Activated T-helper 1 cell treated with anti-CD3 and anti-CD28 coated beads, Interleukin-12 subunit alpha, Interleukin-12 subunit beta, Interleukin-2, Interleukin-4 antibody, amounts not matched to agents 30 ng/mL and 10 ng/mL and 1 ng/mL, durations not matched to agents 14 hours and 24 hours and 36 hours (primary cell): ENCODE data around the gene KRTAP6-3. TPM values are rescaled to one million over a fixed set of nuclear protein-coding genes. Genes with fewer than 3 reads are reported as not detected.

Experiments used
- DNase-seq: peaks from one replicate; pipeline ENCODE4 v3.0.0; 2021; ENCODE audit warnings: low spot score
- H3K27ac Mint-ChIP-seq: one replicate; pipeline ENCODE4 v1.8.0; 2021; ENCODE audit warnings: mild to moderate bottlenecking, mixed read lengths
- H3K27me3 Mint-ChIP-seq: one replicate; pipeline ENCODE4 v1.8.0; 2022; ENCODE audit warnings: mild to moderate bottlenecking, moderate library complexity, mixed read lengths; ENCODE audit not compliant: insufficient read depth
- H3K36me3 Mint-ChIP-seq: one replicate; pipeline ENCODE4 v1.8.0; 2021; ENCODE audit warnings: low read depth, mixed read lengths
- H3K4me1 Mint-ChIP-seq: one replicate; pipeline ENCODE4 v1.8.0; 2021; ENCODE audit warnings: low read depth, mixed read lengths
- H3K4me3 Mint-ChIP-seq: one replicate; pipeline ENCODE4 v1.8.0; 2021; ENCODE audit warnings: mild to moderate bottlenecking, moderate library complexity, mixed read lengths
- H3K9me3 Mint-ChIP-seq: one replicate; pipeline ENCODE4 v1.8.0; 2021; ENCODE audit warnings: mixed read lengths
- intact Hi-C: fragments of 100-400 bp; cut with micrococcal nuclease; formaldehyde crosslinking; loops from one replicate; pipeline ENCODE4 v1.15.1; 2024
- total RNA-seq: library from RNA; stranded (reverse); gene quantifications from 2 replicates; pipeline ENCODE4 v1.2.3, GENCODE V29; 2022

The KRTAP6-3 gene
- total RNA-seq, 1 donor from 2014 or later = not detected

DNA sequence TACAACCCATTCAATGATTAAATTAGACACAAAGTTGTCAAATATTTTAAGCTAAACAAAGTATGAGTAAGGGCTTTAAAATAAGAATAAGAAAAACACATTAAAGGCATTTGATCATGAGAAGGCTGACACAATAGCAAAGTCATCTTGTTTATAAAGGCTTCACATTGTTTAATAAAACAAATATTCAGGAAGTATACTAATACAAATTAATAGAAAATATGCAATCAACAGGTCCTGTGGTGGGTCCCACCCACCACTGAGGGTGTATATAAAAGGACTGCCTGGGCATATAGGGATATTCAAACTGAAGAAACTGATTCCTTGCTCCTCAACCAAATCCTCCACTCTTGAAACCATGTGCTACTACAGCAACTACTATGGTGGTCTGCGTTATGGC, 42.7 kb downstream of the KRTAP6-3 start, which contains the start of gene KRTAP20-2:
TSS of gene KRTAP20-2 (plus strand) at position 301 of the 400 bp plus-strand sequence. CDS start at position 359, 58 bp downstream.
- Mint-ChIP-seq H3K9me3 (no peaks in the 10 kb centered on the region), H3K27me3 (no peaks in the 10 kb centered on the region), H3K4me3 (no peak within 1 kb of the TSS), H3K36me3 (no peaks in the 10 kb centered on the region), H3K4me1 (no peaks in the 10 kb centered on the region), H3K27ac (no peak within 1 kb of the TSS)
- intact Hi-C loops = no loop called here
- no peak for DNase-seq

GRCh38 chr21:30638686-30639085, 46.4 kb downstream of the KRTAP6-3 start:
- Mint-ChIP-seq H3K27ac (no peak overlapping the region), H3K9me3 (no peaks in the 10 kb centered on the region), H3K4me3 (no peak overlapping the region), H3K4me1 (no peaks in the 10 kb centered on the region), H3K36me3 (no peaks in the 10 kb centered on the region), H3K27me3 (no peaks in the 10 kb centered on the region)
- intact Hi-C loops = no loop called here
- DNase-seq = no peak

- H3K27me3 Mint-ChIP-seq = no peaks in the 10 kb centered on the region
- no peaks in the 10 kb centered on the region for H3K36me3 Mint-ChIP-seq
- H3K4me1 Mint-ChIP-seq = no peaks in the 10 kb centered on the region
- no peak within 1 kb of the TSS for H3K4me3 Mint-ChIP-seq
- H3K9me3 Mint-ChIP-seq = no peaks in the 10 kb centered on the region
- DNase-seq = no peak
- H3K27ac Mint-ChIP-seq = no peak within 1 kb of the TSS
- intact Hi-C loops = no loop called here
Observed at GRCh38 chr21:30642564-30642963, 50.3 kb downstream of the KRTAP6-3 start, which contains the start of gene KRTAP20-3. TSS of gene KRTAP20-3 (plus strand) at chr21:30642864.

Other genes starting within 250 kb of the KRTAP6-3 start
- gene KRTAP23-1, start 243.8 kb upstream of the KRTAP6-3 start, total RNA-seq = not detected in 2 replicates
- gene KRTAP13-2, start 220.2 kb upstream of the KRTAP6-3 start, total RNA-seq = not detected in 2 replicates
- gene KRTAP13-1, start 196.4 kb upstream of the KRTAP6-3 start, total RNA-seq = not detected in 2 replicates
- not detected in 2 replicates for gene KRTAP13-3, start 166.5 kb upstream of the KRTAP6-3 start, total RNA-seq
- gene KRTAP13-4, start 162.2 kb upstream of the KRTAP6-3 start, total RNA-seq = not detected in 2 replicates
- gene KRTAP15-1, start 152.2 kb upstream of the KRTAP6-3 start, total RNA-seq = not detected in 2 replicates
- gene KRTAP19-1, start 112.1 kb upstream of the KRTAP6-3 start, total RNA-seq = not detected in 2 replicates
- gene KRTAP19-2, start 105.0 kb upstream of the KRTAP6-3 start, total RNA-seq = not detected in 2 replicates
- gene KRTAP19-3, start 100.4 kb upstream of the KRTAP6-3 start, total RNA-seq = not detected in 2 replicates
- gene KRTAP19-4, start 95.3 kb upstream of the KRTAP6-3 start, total RNA-seq = not detected in 2 replicates
- gene KRTAP19-5, start 90.3 kb upstream of the KRTAP6-3 start, total RNA-seq = not detected in 2 replicates
- gene KRTAP19-6, start 50.6 kb upstream of the KRTAP6-3 start, total RNA-seq = not detected in 2 replicates
- not detected in 2 replicates for gene KRTAP19-7, start 31.1 kb upstream of the KRTAP6-3 start, total RNA-seq
- gene KRTAP22-2, start 2.0 kb upstream of the KRTAP6-3 start, total RNA-seq = not detected in 2 replicates
- gene KRTAP6-2, start 6.5 kb downstream of the KRTAP6-3 start, total RNA-seq = not detected in 2 replicates
- gene KRTAP22-1, start 8.6 kb downstream of the KRTAP6-3 start, total RNA-seq = not detected in 2 replicates
- not detected in 2 replicates for gene KRTAP6-1, start 21.5 kb downstream of the KRTAP6-3 start, total RNA-seq
- gene KRTAP20-1, start 24.0 kb downstream of the KRTAP6-3 start, total RNA-seq = not detected in 2 replicates
- not detected in 2 replicates for gene KRTAP20-4, start 28.2 kb downstream of the KRTAP6-3 start, total RNA-seq
- gene KRTAP20-2, start 42.8 kb downstream of the KRTAP6-3 start, total RNA-seq = not detected in 2 replicates
- not detected in 2 replicates for gene KRTAP20-3, start 50.4 kb downstream of the KRTAP6-3 start, total RNA-seq
- not detected in 2 replicates for gene KRTAP21-3, start 126.3 kb downstream of the KRTAP6-3 start, total RNA-seq
- gene KRTAP21-2, start 154.8 kb downstream of the KRTAP6-3 start, total RNA-seq = not detected in 2 replicates
- not detected in 2 replicates for gene KRTAP21-1, start 163.0 kb downstream of the KRTAP6-3 start, total RNA-seq
- gene KRTAP8-1, start 220.8 kb downstream of the KRTAP6-3 start, total RNA-seq = not detected in 2 replicates
- not detected in 2 replicates for gene KRTAP7-1, start 237.3 kb downstream of the KRTAP6-3 start, total RNA-seq